GM18907 (cell line): ENCODE measurements around the gene IFNGR2.

Source experiments
- ATAC-seq: cut with Tn5 transposase; IDR thresholded peaks from one replicate; pipeline ENCODE4 v1.9.1; 2021; ENCODE audit warnings: mild to moderate bottlenecking, moderate library complexity; ENCODE audit not compliant: unreplicated experiment

The IFNGR2 gene

DNA sequence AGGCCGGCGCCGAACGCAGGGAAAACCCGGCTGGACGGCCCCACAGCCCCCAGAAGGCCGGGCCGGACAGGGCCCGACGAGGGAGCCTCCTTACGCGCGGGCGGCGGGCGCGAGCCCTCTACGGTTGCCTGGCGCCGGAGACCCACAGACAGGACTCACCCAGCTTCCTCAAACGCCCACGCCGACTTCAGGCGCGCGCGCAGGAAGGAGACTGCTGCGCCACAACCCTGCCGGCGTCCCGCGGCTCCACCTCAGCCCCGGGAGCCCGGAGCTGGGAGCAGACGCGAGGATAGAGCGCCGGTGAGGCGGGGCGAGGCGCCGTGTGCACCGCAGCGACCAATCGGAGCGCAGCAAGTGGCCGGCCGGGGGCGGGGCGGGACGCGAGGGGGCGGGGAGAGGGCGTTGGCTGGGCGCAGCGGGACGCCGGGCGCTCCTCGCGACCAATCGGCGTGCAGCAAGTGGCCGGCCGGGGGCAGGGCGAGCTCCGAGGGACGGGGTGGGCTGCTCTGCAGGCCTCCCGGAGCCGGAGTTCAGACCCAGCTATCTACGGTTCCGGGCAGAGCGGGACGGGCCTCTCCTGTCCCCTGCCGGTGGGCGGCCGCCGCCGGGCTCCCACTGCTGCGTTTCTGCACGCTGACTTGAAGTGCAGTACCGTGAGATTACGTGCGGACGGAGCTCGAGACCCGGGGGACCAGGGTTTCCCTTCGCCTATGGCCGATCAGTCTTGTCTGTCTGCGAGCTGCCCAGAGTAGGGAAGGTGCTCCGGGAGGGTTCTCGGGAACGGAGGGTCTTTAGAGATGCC, 76.7 kb downstream of the IFNGR2 start, which contains the start of gene TMEM50B:
TMEM50B (minus strand) TSS at position 296 of the 802 bp plus-strand sequence. CDS start 11,089 bp downstream, outside the sequence.
- peak; percentile 89 for ATAC-seq

- ATAC-seq: no peak
Observed at GRCh38 chr21:33480481-33481103, 77.4 kb downstream of the IFNGR2 start.

- ATAC-seq: no peak
Observed at GRCh38 chr21:33481314-33481943, 78.2 kb downstream of the IFNGR2 start.
